GM21723 (cell line): Measurements from ENCODE around the gene GAD2.

Source experiments
- ATAC-seq: cut with Tn5 transposase; IDR thresholded peaks from one replicate; pipeline ENCODE4 v1.9.1; 2021; ENCODE audit warnings: mild to moderate bottlenecking, moderate library complexity; ENCODE audit not compliant: unreplicated experiment

GAD2 gene

GRCh38 chr10:26221541-26221940 lies 5.0 kb downstream of the GAD2 start:
- ATAC-seq = no peak

GRCh38 chr10:26222563-26222962 lies 6.0 kb downstream of the GAD2 start:
- no peak for ATAC-seq

GRCh38 chr10:26225322-26225721 lies 8.7 kb downstream of the GAD2 start:
- no peak for ATAC-seq

GRCh38 chr10:26227786-26228185 lies 11.2 kb downstream of the GAD2 start:
- ATAC-seq = no peak

GRCh38 chr10:26232174-26232573 lies 15.6 kb downstream of the GAD2 start:
- ATAC-seq = no peak

GRCh38 chr10:26235761-26236160 lies 19.2 kb downstream of the GAD2 start:
- ATAC-seq = no peak

- ATAC-seq = no peak
Measured at GRCh38 chr10:26238378-26238777, 21.8 kb downstream of the GAD2 start.

- ATAC-seq = no peak
Measured at GRCh38 chr10:26242706-26243350, 26.3 kb downstream of the GAD2 start.

- ATAC-seq = no peak
Measured at GRCh38 chr10:26243351-26243720, 26.8 kb downstream of the GAD2 start.

- no peak for ATAC-seq
Measured at GRCh38 chr10:26249681-26250080, 33.1 kb downstream of the GAD2 start.

- no peak for ATAC-seq
Measured at GRCh38 chr10:26251925-26252324, 35.4 kb downstream of the GAD2 start.

- no peak for ATAC-seq
Measured at GRCh38 chr10:26254616-26255015, 38.0 kb downstream of the GAD2 start.

- no peak for ATAC-seq
Measured at GRCh38 chr10:26259341-26259740, 42.8 kb downstream of the GAD2 start.

GRCh38 chr10:26269754-26270153 lies 53.2 kb downstream of the GAD2 start:
- no peak for ATAC-seq

GRCh38 chr10:26274391-26274790 lies 57.8 kb downstream of the GAD2 start:
- no peak for ATAC-seq

GRCh38 chr10:26278295-26278694 lies 61.7 kb downstream of the GAD2 start:
- ATAC-seq = no peak

GRCh38 chr10:26290236-26290635 lies 73.7 kb downstream of the GAD2 start:
- ATAC-seq = no peak

GRCh38 chr10:26291721-26292480 lies 75.3 kb downstream of the GAD2 start:
- ATAC-seq = no peak

- ATAC-seq = no peak
Measured at GRCh38 chr10:26296360-26296759, 79.8 kb downstream of the GAD2 start.

GRCh38 chr10:26300001-26300400 lies 83.4 kb downstream of the GAD2 start:
- no peak for ATAC-seq

- no peak for ATAC-seq
Measured at GRCh38 chr10:26303366-26303765, 86.8 kb downstream of the GAD2 start.

- no peak for ATAC-seq
Measured at GRCh38 chr10:26310361-26310760, 93.8 kb downstream of the GAD2 start.
